ENCODE measurements around the gene SPECC1L. TPM values are rescaled to one million over a fixed set of nuclear protein-coding genes. Genes with fewer than 3 reads are reported as not detected.
A peak's percentile ranks its signal among the peaks of the same experiment; 100 is the strongest.
"Not testable (repeated sequence)": the region's sequence is repeated elsewhere in the genome, so short reads cannot be mapped to it uniquely, and the experiment has no call there.

Gene SPECC1L, protein sequence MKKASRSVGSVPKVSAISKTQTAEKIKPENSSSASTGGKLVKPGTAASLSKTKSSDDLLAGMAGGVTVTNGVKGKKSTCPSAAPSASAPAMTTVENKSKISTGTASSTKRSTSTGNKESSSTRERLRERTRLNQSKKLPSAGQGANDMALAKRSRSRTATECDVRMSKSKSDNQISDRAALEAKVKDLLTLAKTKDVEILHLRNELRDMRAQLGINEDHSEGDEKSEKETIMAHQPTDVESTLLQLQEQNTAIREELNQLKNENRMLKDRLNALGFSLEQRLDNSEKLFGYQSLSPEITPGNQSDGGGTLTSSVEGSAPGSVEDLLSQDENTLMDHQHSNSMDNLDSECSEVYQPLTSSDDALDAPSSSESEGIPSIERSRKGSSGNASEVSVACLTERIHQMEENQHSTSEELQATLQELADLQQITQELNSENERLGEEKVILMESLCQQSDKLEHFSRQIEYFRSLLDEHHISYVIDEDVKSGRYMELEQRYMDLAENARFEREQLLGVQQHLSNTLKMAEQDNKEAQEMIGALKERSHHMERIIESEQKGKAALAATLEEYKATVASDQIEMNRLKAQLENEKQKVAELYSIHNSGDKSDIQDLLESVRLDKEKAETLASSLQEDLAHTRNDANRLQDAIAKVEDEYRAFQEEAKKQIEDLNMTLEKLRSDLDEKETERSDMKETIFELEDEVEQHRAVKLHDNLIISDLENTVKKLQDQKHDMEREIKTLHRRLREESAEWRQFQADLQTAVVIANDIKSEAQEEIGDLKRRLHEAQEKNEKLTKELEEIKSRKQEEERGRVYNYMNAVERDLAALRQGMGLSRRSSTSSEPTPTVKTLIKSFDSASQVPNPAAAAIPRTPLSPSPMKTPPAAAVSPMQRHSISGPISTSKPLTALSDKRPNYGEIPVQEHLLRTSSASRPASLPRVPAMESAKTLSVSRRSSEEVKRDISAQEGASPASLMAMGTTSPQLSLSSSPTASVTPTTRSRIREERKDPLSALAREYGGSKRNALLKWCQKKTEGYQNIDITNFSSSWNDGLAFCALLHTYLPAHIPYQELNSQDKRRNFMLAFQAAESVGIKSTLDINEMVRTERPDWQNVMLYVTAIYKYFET
- total RNA-seq (2014; rRNA removed; shearing (Covaris generic)), result 39.7 and 41.3 TPM in 2 replicates

DNA sequence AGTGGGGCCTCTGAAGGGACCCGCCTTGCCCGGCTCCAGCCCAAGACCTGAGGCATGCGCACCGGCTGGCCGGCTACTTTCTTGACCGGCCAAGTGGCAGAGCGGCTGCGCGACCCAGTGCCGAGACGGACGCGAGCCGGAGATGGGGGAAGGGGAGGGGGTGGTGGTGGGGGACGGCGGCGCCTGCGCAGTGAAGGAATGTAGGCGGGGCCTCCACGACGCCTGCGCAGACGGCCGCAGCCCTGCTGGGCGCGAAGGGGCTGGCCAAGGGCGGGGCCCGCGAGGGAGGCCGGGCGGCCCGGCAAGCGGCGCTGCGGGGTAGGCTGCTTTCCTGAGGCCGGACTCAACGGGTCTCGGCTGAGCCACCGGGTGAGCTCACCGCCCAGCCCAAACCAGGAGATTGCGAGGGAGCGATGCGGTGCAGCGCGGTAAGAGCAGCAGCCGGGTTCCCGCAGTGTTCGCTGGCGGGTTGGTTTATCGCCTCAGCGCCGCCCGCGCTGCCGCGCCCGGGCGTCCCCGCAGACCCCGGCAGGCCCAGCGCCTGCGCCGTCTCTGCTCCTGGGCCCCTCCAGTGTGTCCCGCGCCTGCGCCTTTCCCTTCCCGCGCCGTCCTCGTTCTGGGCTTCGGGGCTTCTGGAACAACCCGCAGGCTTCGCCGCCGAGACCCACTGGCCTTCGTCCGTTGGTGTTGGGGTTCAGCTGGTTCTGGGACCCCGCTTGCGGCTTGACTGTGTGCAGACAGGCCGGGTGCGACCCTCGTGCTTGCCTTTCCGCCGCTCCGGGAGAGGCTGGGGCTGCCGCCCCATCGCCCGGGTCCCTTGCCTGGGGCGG is at the start of gene SPECC1L:
Gene SPECC1L (plus strand): TSS at position 276 of the 830 bp plus-strand sequence. CDS start 31,401 bp downstream, outside the sequence.
- H3K36me3 ChIP-seq, result peaks cover 2% of the 10 kb centered on the region; the same call in 1 of the 2 replicates
- DNase-seq, result peak; percentile 94 to 95
- H3K27ac ChIP-seq, result peak within 1 kb of the TSS; percentile 87
- H3K27me3 ChIP-seq, result no peaks in the 10 kb centered on the region
- peak within 1 kb of the TSS; percentile 97 for H3K4me3 ChIP-seq
- peaks cover 8% of the 10 kb centered on the region; the same call in 1 of the 2 replicates for H3K4me1 ChIP-seq
- no peaks in the 10 kb centered on the region for H3K9me3 ChIP-seq (replicated peaks)

DNA sequence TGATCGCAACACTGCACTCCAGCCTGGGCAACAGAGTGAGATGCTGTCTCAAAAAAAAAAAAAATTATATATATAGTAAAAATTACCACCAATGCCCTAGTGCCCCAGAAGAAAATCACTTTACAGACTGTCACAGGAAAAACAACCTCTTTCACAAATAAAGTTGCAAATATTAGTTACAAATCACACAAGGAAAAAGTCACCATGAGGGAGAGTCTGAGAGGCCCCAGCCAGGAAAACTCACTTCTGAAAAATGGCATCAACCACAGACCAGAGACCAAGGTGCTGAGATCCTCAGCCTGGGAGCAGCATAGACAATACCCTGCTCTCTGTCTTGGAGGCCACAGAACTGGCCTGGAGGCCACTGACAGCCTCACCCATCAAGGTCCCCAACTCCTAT is 46.2 kb upstream of the SPECC1L start:
- DNase-seq, result no peak
- Histone ChIP-seq H3K27me3 (no peaks in the 10 kb centered on the region), H3K4me1 (no peaks in the 10 kb centered on the region), H3K36me3 (no peaks in the 10 kb centered on the region; the same call in 1 of the 2 replicates), H3K9me3 (replicated peaks) (no peaks in the 10 kb centered on the region), H3K4me3 (no peak overlapping the region), H3K27ac (no peak overlapping the region)

DNA sequence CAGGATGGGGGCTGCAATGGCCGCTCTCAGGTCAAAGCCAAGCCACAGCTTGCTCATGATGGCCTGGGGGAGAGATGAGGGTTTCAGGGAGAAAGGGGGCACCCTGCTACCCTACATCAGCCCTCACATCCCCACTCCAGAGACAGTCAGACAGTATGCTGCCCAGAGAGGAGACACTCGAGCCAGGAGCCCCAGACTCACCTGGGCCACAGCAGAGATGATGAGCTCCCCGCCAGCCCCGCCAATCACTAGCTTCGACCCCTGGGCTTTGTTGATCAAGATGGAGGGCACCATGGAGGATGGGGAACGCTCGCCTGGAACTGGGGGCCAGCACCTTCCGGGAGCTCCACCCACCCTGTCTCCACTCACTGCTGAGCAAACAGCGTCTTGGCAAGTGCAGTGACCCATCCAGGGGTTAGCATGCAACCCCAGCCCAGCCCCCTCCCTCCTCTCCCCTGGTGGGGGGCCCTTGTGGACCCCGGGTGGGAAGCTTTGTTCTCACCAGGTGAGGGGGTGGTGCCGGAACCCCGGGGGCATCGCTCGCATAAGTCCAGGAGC is 45.5 kb upstream of the SPECC1L start:
- no peaks in the 10 kb centered on the region for H3K27me3 ChIP-seq
- no peak for DNase-seq
- H3K4me3 ChIP-seq, result no peak overlapping the region
- no peaks in the 10 kb centered on the region for H3K4me1 ChIP-seq
- H3K9me3 ChIP-seq (replicated peaks), result no peaks in the 10 kb centered on the region
- no peaks in the 10 kb centered on the region; the same call in 1 of the 2 replicates for H3K36me3 ChIP-seq
- no peak overlapping the region for H3K27ac ChIP-seq

DNA sequence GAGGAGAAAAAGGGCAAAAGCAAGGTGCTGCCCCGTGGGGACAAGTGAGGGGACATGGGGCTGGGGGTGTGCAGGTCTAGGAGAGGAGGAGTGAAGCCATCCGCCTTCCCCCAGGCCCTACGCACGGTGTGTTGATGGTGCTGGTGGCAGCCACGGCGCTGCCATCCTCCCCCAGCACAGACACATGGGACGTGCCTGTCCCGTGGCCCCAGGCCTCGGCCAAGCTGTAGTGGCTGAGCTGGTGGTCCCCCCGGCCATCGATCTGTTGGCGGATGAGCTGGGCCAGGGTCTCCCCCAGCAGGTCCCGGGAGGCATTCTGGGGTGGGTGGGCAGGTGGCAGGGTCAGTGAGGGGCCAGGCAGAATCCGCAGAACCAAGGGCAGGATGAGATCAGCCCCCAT is 44.7 kb upstream of the SPECC1L start:
- H3K4me3 ChIP-seq, result no peak overlapping the region
- no peak for DNase-seq
- H3K27ac ChIP-seq, result no peak overlapping the region
- H3K4me1 ChIP-seq, result no peaks in the 10 kb centered on the region
- H3K9me3 ChIP-seq (replicated peaks), result no peaks in the 10 kb centered on the region
- no peaks in the 10 kb centered on the region for H3K27me3 ChIP-seq
- no peaks in the 10 kb centered on the region; the same call in 1 of the 2 replicates for H3K36me3 ChIP-seq

DNA sequence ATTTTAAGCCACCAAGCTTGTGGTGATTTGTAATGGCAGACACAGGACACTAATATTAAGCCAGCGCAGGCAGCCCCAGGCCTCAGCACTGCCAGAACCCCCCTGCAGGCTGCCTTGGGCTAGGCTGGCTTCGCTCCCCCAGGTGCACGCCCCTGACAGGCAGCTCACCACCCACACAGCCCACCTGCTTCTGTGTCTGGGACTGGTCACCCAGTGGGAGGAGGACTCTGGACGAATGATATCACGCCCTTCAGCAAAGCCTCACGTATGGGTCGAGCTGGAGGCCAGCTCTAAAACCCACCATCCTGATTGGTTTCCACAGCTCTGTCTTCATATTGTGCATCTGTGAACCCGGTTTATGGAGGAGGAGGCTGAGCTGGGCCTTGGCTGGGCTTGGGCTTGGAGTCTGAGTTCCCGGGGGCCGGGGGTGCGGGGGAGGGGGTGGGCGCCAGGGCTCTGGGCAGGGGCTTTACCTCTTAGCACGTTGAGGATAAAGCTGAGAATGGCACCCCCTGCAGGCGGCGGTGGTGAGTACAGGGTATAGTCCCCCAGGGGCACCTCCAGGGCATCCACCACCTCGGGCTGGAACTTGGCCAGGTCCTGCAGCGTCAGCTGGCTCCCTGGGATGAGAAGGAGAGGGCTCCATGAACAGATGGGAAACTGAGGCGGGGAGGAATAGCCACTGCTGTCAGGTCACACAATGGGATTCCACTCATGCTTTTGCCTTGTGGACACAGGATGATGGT is 39.5 kb upstream of the SPECC1L start:
- Histone ChIP-seq H3K27me3 (no peaks in the 10 kb centered on the region), H3K36me3 (no peaks in the 10 kb centered on the region; the same call in 1 of the 2 replicates), H3K4me1 (no peaks in the 10 kb centered on the region), H3K4me3 (no peak overlapping the region), H3K27ac (no peak overlapping the region), H3K9me3 (replicated peaks) (no peaks in the 10 kb centered on the region)
- peak; percentile 27 to 38 for DNase-seq

DNA sequence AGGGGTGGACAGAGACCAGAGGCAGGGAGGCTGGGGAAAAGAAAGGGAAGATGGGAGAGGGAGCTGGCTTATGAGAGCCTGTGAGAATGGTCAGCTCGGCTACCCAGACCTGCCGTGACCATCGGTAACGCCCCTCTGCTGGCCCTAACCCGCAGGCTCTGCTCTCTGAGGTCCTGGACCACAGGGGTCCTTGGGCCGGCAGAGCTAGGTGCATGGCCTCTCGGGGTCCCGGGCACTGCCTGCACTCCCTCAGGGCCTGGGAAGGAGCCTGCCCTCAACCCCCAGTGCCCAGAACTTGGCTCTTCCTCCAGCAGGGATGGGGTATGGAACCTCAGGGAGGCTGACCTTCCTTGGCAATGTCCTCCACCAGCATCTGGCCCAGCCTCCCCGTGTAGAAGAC is 38.9 kb upstream of the SPECC1L start:
- Histone ChIP-seq H3K4me1 (no peaks in the 10 kb centered on the region), H3K4me3 (no peak overlapping the region)
- no peak for DNase-seq

DNA sequence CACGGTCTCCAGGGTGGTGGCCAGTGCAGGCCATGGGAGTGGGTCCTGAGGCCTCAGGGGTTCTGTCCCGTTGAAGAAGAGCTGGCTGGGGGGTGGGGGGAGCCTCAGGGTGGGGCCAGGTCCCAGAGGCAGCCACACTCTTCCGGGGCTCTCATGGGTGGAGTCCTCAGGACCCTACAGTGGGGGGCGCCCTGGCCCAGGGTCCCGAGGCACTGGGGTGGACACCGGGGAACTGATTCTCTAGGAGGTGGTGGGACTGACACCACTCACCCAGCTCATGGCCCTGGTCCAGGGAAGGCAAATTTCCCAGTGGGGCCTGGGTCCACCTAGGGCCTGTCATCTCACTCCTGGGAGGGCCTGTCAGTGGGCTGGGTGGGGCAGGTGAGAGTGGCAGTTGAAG is 38.5 kb upstream of the SPECC1L start:
- DNase-seq, result no peak
- Histone ChIP-seq H3K4me3 (no peak overlapping the region), H3K9me3 (replicated peaks) (no peaks in the 10 kb centered on the region), H3K27me3 (no peaks in the 10 kb centered on the region), H3K36me3 (no peaks in the 10 kb centered on the region), H3K27ac (no peak overlapping the region), H3K4me1 (no peaks in the 10 kb centered on the region)

More for the DNA sequence above, 38.9 kb upstream of the SPECC1L start:
- no peaks in the 10 kb centered on the region for H3K27me3 ChIP-seq
- no peak overlapping the region for H3K27ac ChIP-seq
- no peaks in the 10 kb centered on the region for H3K36me3 ChIP-seq
- no peaks in the 10 kb centered on the region for H3K9me3 ChIP-seq (replicated peaks)

DNA sequence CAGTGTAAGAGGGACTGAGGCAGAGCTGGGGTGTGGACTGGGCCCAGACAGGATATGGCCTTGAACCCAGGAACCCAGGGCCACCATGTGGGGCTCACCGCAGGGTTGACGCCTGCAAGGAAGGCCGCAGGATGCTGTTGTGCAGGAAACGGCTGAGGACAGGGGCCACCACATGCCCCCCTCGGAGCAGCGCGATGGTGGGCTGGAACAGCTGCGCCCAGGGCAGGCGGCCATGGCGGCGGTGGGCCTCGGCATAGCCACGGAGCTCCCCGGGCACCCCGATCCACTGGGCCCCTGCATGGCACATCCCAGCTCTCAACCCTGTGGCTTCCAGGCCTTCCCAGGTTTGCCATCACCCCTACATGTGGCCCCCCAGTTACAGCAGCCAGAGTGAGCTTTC is 37.9 kb upstream of the SPECC1L start:
- H3K9me3 ChIP-seq (replicated peaks), result no peaks in the 10 kb centered on the region
- H3K27ac ChIP-seq, result no peak overlapping the region
- no peaks in the 10 kb centered on the region for H3K4me1 ChIP-seq
- H3K4me3 ChIP-seq, result no peak overlapping the region
- H3K36me3 ChIP-seq, result no peaks in the 10 kb centered on the region
- DNase-seq, result no peak
- no peaks in the 10 kb centered on the region for H3K27me3 ChIP-seq

DNA sequence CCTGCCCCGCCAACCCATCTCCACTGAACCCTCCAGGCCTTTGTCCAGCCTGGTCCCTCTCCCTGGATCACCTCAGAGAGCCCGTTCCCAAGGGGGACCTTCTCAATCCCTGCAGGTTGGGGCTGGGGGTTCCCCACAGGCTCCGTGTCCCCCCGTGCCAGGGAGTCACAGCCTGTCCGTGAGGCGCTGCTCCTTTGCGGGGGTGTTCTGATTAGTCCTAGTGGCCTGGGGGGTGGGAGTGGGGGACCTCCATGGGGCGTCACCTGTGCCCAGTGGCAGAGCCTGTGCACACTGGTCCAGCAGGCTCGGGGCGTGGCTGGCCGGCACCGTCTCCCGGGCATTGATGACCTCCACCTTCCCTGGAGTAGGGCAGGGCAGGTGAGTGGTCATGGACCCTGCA is 37.4 kb upstream of the SPECC1L start:
- H3K4me1 ChIP-seq, result no peaks in the 10 kb centered on the region
- no peak overlapping the region for H3K4me3 ChIP-seq
- no peaks in the 10 kb centered on the region for H3K9me3 ChIP-seq (replicated peaks)
- no peaks in the 10 kb centered on the region for H3K27me3 ChIP-seq
- H3K27ac ChIP-seq, result no peak overlapping the region
- DNase-seq, result no peak
- H3K36me3 ChIP-seq, result no peaks in the 10 kb centered on the region

DNA sequence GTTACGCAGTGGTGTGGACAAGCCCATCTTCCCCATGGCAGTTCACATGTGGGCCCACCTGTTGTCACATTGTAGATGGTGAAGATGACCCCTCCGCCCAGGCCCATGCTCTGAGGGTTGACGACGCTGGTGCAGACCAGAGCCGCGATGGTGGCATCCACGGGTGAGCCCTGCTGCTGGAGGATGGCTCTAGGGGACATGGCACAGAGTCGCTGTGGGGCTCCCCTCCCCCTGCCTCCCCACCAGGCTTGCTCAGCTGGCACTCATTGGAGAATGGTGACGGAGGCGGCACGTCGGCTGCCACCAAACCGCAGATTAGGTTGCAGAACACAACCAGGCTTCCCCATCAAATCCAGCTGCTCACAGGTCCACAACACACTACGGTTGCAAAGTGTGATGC is 36.8 kb upstream of the SPECC1L start:
- no peak overlapping the region for H3K4me3 ChIP-seq
- no peak for DNase-seq
- H3K36me3 ChIP-seq, result no peaks in the 10 kb centered on the region
- H3K27ac ChIP-seq, result no peak overlapping the region
- H3K4me1 ChIP-seq, result no peaks in the 10 kb centered on the region
- no peaks in the 10 kb centered on the region for H3K9me3 ChIP-seq (replicated peaks)
- H3K27me3 ChIP-seq, result no peaks in the 10 kb centered on the region

DNA sequence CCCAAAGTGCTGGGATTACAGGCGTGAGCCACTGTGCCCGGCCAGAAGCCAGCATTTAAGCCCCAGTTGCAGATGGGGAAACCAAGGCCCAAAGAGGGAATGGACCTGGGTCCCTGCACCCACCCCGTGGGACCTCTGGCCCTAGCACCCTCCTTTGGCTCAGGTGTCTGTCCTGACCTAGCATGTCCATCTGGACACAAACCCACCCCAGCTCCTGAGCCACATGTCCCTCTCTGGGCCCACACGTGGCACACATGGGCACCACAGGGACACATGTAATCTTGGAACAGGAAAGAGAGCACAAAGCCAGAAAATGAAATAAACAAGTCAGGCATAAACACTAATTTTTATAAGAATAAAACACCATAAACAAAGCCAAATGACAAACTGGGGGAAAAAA is 35.3 kb upstream of the SPECC1L start:
- Histone ChIP-seq H3K4me3 (no peak overlapping the region), H3K4me1 (no peaks in the 10 kb centered on the region), H3K27me3 (no peaks in the 10 kb centered on the region), H3K27ac (no peak overlapping the region), H3K36me3 (no peaks in the 10 kb centered on the region), H3K9me3 (replicated peaks) (no peaks in the 10 kb centered on the region)
- no peak for DNase-seq

DNA sequence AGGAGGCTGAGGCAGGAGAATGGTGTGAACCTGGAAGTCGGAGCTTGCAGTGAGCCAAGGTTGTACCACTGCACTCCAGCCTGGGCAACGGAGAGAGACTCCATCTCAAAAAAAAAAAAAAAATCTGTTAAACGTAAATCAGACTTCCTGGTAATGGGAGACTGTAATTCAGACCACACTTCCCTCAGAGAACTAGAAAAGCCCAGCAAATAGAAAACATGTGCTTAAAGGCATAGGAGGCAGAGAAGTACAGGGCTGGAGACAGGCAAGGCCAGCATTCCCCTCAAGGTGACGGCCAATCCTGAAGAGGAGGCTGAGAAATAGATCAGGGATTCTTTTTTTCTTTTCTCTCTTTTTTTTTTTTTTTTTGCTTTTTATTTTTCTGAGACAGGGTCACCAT is 34.0 kb upstream of the SPECC1L start:
- H3K9me3 ChIP-seq (replicated peaks), result no peaks in the 10 kb centered on the region
- no peak for DNase-seq
- H3K27ac ChIP-seq, result no peak overlapping the region
- no peak overlapping the region for H3K4me3 ChIP-seq
- H3K4me1 ChIP-seq, result no peaks in the 10 kb centered on the region
- no peaks in the 10 kb centered on the region for H3K27me3 ChIP-seq
- no peaks in the 10 kb centered on the region for H3K36me3 ChIP-seq

DNA sequence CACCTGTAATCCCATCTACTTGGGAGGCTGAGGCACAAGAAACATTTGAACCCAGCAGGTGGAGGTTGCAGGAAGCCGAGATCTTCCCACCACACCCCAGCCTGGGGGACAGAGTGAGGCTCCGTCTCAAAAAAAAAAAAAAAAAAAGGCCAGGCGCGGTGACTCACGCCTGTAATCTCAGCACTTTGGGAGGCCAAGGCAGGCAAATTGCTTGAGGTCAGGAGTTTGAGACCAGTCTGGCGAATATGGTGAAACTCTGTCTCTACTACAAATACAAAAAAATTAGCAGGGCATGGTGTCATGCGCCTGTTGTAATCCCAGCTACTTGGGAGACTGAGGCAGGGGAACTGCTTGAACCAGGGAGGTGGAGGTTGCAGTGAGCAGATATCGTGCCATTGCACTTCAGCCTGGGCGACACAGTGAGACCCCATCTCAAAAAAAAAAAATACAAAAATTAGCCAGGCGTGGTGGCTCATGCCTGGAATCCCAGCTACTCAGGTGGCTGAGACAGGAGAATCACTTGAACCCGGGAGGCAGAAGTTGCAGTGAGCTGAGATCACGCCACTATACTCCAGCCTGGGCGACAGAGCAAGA is 32.4 kb upstream of the SPECC1L start:
- not testable (repeated sequence) for H3K36me3 ChIP-seq; H3K27ac ChIP-seq; DNase-seq; H3K9me3 ChIP-seq (replicated peaks); H3K4me1 ChIP-seq; H3K27me3 ChIP-seq; H3K4me3 ChIP-seq
